K562 (cell line): Measurements from ENCODE around the gene NASP. TPM values are rescaled to one million over a fixed set of nuclear protein-coding genes. Genes with fewer than 3 reads are reported as not detected.

Experiments
- CBFA2T2 ChIP-seq: fragments of 450-650 bp; conservative IDR thresholded peaks from 2 replicates; pipeline ENCODE4 v1.6.1; 2017; ENCODE audit warnings: mild to moderate bottlenecking
- FIP1L1 ChIP-seq: fragments of 200-400 bp; formaldehyde crosslinking; IDR thresholded peaks from 2 replicates; pipeline ENCODE4 v1.6.1; 2018; ENCODE audit warnings: mild to moderate bottlenecking, low read depth, low read length; ENCODE audit not compliant: poor library complexity, severe bottlenecking
- FOXK1 ChIP-seq: sonication (generic); formaldehyde crosslinking; IDR thresholded peaks from 2 replicates; pipeline ENCODE4 v1.8.0; 2022; ENCODE audit warnings: missing genetic modification reagents, mild to moderate bottlenecking, borderline replicate concordance
- GABPB1 ChIP-seq: sonication (generic); formaldehyde crosslinking; IDR thresholded peaks from 2 replicates; pipeline ENCODE4 v1.8.0; 2022; ENCODE audit warnings: mild to moderate bottlenecking, missing genetic modification reagents
- MAZ ChIP-seq, 2 experiments: fragments of 450-650 bp in 1 of 2; sonication (generic) in 1 of 2; formaldehyde crosslinking; IDR thresholded peaks in 1 of 2; conservative IDR thresholded peaks in 1 of 2; 2 replicates each; pipeline versions ENCODE4 v1.4.0 to v1.5.0; 2020; ENCODE audit warnings: mild to moderate bottlenecking in 1 of 2, missing genetic modification reagents in 1 of 2
- MECOM ChIP-seq: fragments of 250-450 bp; sonication (Bioruptor Pico); IDR thresholded peaks from 2 replicates; pipeline ENCODE4 v1.8.0; 2022; ENCODE audit warnings: inconsistent platforms
- POLR2G ChIP-seq: fragments of 200-400 bp; formaldehyde crosslinking; IDR thresholded peaks from 2 replicates; pipeline ENCODE4 v1.6.1; 2017; ENCODE audit warnings: low read depth, mild to moderate bottlenecking, antibody characterized with exemption, low read length, moderate library complexity
- PREB ChIP-seq: sonication (generic); formaldehyde crosslinking; IDR thresholded peaks from 2 replicates; pipeline ENCODE4 v1.8.1; 2023; ENCODE audit warnings: mild to moderate bottlenecking, missing genetic modification reagents
- YBX1 ChIP-seq: fragments of 450-650 bp; IDR thresholded peaks from 2 replicates; pipeline ENCODE4 v1.7.1; 2016; ENCODE audit warnings: mild to moderate bottlenecking
- ZBTB33 ChIP-seq: sonication (generic); formaldehyde crosslinking; IDR thresholded peaks from 2 replicates; pipeline ENCODE4 v1.8.1; 2023; ENCODE audit warnings: mild to moderate bottlenecking, missing genetic modification reagents
- ZBTB7A ChIP-seq: IDR thresholded peaks from 2 replicates; pipeline ENCODE4 v1.6.1; 2011; ENCODE audit warnings: low read depth, mild to moderate bottlenecking, low read length, moderate library complexity, borderline replicate concordance; ENCODE audit not compliant: control insufficient read depth
- ZMIZ1 ChIP-seq, 2 experiments: fragments of 150-350 bp in 1 of 2; IDR thresholded peaks; 2 replicates each; pipeline ENCODE4 v1.6.1; 2012 to 2016; ENCODE audit warnings: low read depth in 2 of 2, low read length in 2 of 2, mild to moderate bottlenecking in 1 of 2, moderate library complexity in 1 of 2
- ZNF124 ChIP-seq: sonication (generic); formaldehyde crosslinking; IDR thresholded peaks from 2 replicates; pipeline ENCODE4 v1.8.1; 2022; ENCODE audit warnings: missing genetic modification reagents
- polyA plus RNA-seq, 8 experiments: library from polyadenylated mRNA; depleted of rRNA in 4 of 8; stranded (reverse) in 5 of 8; unstranded in 3 of 8; fragments of >200 nt; fragmentation: Nextera tagmentation in 2 of 8; fragmentation: Illumina TruSeq in 1 of 8; extraction: Ambion mirVana in 2 of 8; extraction: Trizol in 1 of 8; gene quantifications; 2 replicates each; pipeline versions ENCODE4 v1.2.1 to v1.2.3, GENCODE V29; 2011 to 2014; ENCODE audit warnings: inconsistent platforms in 1 of 8, missing spikeins in 1 of 8
- total RNA-seq, 7 experiments: library from RNA; depleted of rRNA in 6 of 7; stranded (reverse); fragments of >200 nt in 6 of 7; fragmentation: Illumina TruSeq in 2 of 7; extraction: Trizol in 2 of 7; gene quantifications; 2 replicates each; pipeline versions ENCODE4 v1.2.1 to v1.2.3, GENCODE V29; 2011 to 2021; ENCODE audit warnings: low replicate concordance in 1 of 7
- TF ChIP-seq, protein P1 (sequence below): fragments of 450-650 bp; IDR thresholded peaks from 2 replicates; pipeline ENCODE4 v1.7.1; 2018; ENCODE audit warnings: mild to moderate bottlenecking, low read depth; ENCODE audit not compliant: partially characterized antibody
- TF ChIP-seq, protein P2 (sequence below): IDR thresholded peaks from 3 replicates; pipeline ENCODE4 v1.6.1; 2011; ENCODE audit warnings: borderline replicate concordance, mild to moderate bottlenecking; ENCODE audit not compliant: insufficient read length, insufficient read depth

NASP gene
- total and polyA plus RNA-seq, 9 of the 15 experiments (the other 6 are each of a cell fraction or from before 2014, with no cell fraction given), result 199 to 578 (median 419) TPM

GRCh38 chr1:45622524-45623394 is 38.9 kb downstream of the NASP start (continued):
- no peak for TF ChIP-seq ZMIZ1 (IDR thresholded peaks at IDR 0.05; ENCODE audit: low read depth in 2 of 2, low read length in 2 of 2)
- TF ChIP-seq, protein P1, sequence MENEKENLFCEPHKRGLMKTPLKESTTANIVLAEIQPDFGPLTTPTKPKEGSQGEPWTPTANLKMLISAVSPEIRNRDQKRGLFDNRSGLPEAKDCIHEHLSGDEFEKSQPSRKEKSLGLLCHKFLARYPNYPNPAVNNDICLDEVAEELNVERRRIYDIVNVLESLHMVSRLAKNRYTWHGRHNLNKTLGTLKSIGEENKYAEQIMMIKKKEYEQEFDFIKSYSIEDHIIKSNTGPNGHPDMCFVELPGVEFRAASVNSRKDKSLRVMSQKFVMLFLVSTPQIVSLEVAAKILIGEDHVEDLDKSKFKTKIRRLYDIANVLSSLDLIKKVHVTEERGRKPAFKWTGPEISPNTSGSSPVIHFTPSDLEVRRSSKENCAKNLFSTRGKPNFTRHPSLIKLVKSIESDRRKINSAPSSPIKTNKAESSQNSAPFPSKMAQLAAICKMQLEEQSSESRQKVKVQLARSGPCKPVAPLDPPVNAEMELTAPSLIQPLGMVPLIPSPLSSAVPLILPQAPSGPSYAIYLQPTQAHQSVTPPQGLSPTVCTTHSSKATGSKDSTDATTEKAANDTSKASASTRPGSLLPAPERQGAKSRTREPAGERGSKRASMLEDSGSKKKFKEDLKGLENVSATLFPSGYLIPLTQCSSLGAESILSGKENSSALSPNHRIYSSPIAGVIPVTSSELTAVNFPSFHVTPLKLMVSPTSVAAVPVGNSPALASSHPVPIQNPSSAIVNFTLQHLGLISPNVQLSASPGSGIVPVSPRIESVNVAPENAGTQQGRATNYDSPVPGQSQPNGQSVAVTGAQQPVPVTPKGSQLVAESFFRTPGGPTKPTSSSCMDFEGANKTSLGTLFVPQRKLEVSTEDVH, result no peak
- TF ChIP-seq FOXK1, result no peak
- peak; percentile 33; the same call in 1 of the 2 replicates for TF ChIP-seq ZBTB7A
- no peak for TF ChIP-seq MAZ (CRISPR knock-in tag; conservative IDR thresholded peaks at IDR 0.05 in 1 of 2, IDR thresholded peaks at IDR 0.05 in 1 of 2)
- TF ChIP-seq, protein P2, sequence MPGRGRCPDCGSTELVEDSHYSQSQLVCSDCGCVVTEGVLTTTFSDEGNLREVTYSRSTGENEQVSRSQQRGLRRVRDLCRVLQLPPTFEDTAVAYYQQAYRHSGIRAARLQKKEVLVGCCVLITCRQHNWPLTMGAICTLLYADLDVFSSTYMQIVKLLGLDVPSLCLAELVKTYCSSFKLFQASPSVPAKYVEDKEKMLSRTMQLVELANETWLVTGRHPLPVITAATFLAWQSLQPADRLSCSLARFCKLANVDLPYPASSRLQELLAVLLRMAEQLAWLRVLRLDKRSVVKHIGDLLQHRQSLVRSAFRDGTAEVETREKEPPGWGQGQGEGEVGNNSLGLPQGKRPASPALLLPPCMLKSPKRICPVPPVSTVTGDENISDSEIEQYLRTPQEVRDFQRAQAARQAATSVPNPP, result no peak
- peak; percentile 99 for TF ChIP-seq ZBTB33 (CRISPR knock-in tag)
- peak; percentile 65 for TF ChIP-seq POLR2G
- 0 out of 2 replicates have a peak, but pooled peaks have one; percentile 16 for TF ChIP-seq GABPB1 (CRISPR knock-in tag)
- no peak for TF ChIP-seq MECOM (CRISPR knock-in tag)
- no peak for TF ChIP-seq CBFA2T2
- peak; percentile 63 for TF ChIP-seq FIP1L1
- TF ChIP-seq ZNF124 (CRISPR knock-in tag), result no peak
- no peak for TF ChIP-seq PREB (CRISPR knock-in tag)
- TF ChIP-seq YBX1, result no peak
